Kidney epithelial cell (primary cell): ENCODE measurements around the gene STOML3. TPM values are rescaled to one million over a fixed set of nuclear protein-coding genes. Genes with fewer than 3 reads are reported as not detected.

ENCODE experiments used
- DNase-seq: peaks from one replicate; pipeline ENCODE4 v3.0.0-alpha.2; 2010; ENCODE audit warnings: low read depth
- H3K27me3 ChIP-seq: 2 replicates; pipeline ENCODE4 v1.6.0; 2011; ENCODE audit warnings: low read length; ENCODE audit not compliant: control insufficient read depth, insufficient read depth
- H3K36me3 ChIP-seq: 2 replicates; pipeline ENCODE4 v1.5.1; 2011; ENCODE audit warnings: low read length; ENCODE audit not compliant: control insufficient read depth, insufficient read depth
- H3K4me3 ChIP-seq: 2 replicates; pipeline ENCODE4 v1.5.1; 2011; ENCODE audit warnings: low read depth, mild to moderate bottlenecking, control low read depth, low read length
- CTCF ChIP-seq: IDR thresholded peaks from 2 replicates; pipeline ENCODE4 v1.5.1; 2011; ENCODE audit warnings: mild to moderate bottlenecking, moderate library complexity, low read length, control low read depth, inconsistent platforms; ENCODE audit not compliant: insufficient read depth, poor library complexity, severe bottlenecking
- total RNA-seq: library from RNA; depleted of rRNA; stranded (reverse); fragments of >200 nt; gene quantifications from 2 replicates; pipeline ENCODE4 v1.2.3, GENCODE V29; 2015

The STOML3 gene
- total RNA-seq, 1 donor from 2014 or later, result not detected

GRCh38 chr13:38933786-38934185, 56.8 kb downstream of the STOML3 start:
- no peaks in the 10 kb centered on the region for H3K36me3 ChIP-seq
- no peak for TF ChIP-seq CTCF
- no peak for DNase-seq
- H3K4me3 ChIP-seq, result no peak overlapping the region
- no peaks in the 10 kb centered on the region for H3K27me3 ChIP-seq

- no peaks in the 10 kb centered on the region for H3K36me3 ChIP-seq
- no peaks in the 10 kb centered on the region for H3K27me3 ChIP-seq
- DNase-seq, result no peak
- no peak overlapping the region for H3K4me3 ChIP-seq
- TF ChIP-seq CTCF, result no peak
These were observed 68.5 kb downstream of the STOML3 start for GRCh38 chr13:38922170-38922569.

- DNase-seq, result no peak
- no peaks in the 10 kb centered on the region for H3K36me3 ChIP-seq
- no peaks in the 10 kb centered on the region for H3K27me3 ChIP-seq
- no peak overlapping the region for H3K4me3 ChIP-seq
- no peak for TF ChIP-seq CTCF
These were observed 69.5 kb downstream of the STOML3 start for GRCh38 chr13:38921081-38921480.

Other genes with a start within 250 kb of the STOML3 start
- gene PROSER1, start 47.3 kb upstream of the STOML3 start, total RNA-seq, result 33.0 and 35.9 TPM in 2 replicates
- 15.7 and 17.8 TPM in 2 replicates for gene NHLRC3, start 47.6 kb upstream of the STOML3 start, total RNA-seq